GM19025 (cell line): ENCODE results near the gene ZDHHC3.
"Not testable (repeated sequence)": the region's sequence is repeated elsewhere in the genome, so short reads cannot be mapped to it uniquely, and the experiment has no call there.

Experiments
- ATAC-seq: cut with Tn5 transposase; IDR thresholded peaks from one replicate; pipeline ENCODE4 v1.9.1; 2021; ENCODE audit warnings: mild to moderate bottlenecking, low read depth, moderate library complexity; ENCODE audit not compliant: unreplicated experiment

ZDHHC3 gene

DNA sequence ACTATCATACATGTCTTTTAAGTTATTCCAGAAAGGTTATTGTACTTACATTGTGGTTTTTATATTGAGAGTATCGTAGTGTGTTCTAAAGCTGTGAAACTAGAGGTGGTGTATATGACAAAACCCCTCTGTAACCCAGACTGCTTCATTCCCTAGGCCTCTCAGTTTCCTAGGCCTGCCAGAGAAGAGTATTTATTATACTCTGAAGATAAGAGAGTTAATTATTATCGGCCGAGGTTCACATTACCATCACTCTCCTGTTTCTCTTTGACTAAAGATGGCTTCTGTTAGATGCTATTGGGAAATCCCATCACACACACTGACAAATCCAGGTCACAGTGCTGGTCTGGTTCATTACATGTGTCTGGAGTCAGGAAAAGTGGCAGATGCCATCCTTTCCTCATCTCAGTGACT, 20.6 kb upstream of the ZDHHC3 start:
- peak; percentile 60 for ATAC-seq

GRCh38 chr3:44995142-44995770, 19.3 kb upstream of the ZDHHC3 start:
- ATAC-seq: no peak

- no peak for ATAC-seq
These were observed 17.7 kb upstream of the ZDHHC3 start for GRCh38 chr3:44993471-44994205.

DNA sequence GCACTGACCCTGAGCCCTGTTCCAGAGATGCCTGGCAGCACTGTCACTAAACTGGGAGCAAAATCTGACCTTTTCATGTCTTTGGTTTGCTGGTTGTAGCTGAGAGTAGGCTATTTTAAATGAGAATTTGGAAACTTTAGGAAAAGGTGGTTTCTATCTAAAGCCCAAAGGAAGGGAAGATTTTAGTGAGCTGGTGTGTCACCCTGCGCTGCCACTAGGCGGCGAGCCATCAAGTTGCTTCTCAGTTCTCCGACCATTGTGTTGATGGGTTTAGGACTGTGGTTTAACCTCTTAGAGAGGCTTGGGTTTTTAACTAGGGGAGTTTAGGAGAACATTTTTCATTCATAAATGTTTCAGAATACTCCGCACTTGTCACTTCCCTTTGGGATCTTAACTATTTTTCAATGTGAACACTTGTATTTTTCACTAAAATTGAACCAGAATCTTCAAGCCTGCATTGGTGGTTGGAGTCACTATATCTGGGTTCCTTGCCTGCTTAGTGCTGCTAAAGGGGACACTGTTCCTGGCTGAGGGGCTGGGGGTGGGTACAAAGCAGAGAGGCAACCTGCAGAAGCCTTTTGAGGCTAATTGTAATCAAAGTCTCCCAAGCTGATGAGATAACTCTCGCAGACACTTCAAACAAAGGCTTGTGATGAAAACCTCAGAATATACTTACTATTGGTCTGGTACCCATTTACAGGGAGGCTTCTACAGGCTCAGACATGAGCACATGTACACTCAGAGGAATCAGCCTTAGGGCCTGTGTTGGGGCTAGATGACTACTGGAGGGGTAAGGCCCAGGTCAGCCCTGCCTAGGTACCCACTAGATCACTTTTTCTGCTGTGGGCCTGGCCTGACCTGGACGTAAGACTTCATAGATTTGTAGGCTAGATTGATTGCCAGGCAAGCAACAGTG, 16.8 kb upstream of the ZDHHC3 start:
- no peak for ATAC-seq

- ATAC-seq: no peak
These were observed 15.4 kb upstream of the ZDHHC3 start for GRCh38 chr3:44991326-44991725.

- no peak for ATAC-seq
These were observed 13.8 kb upstream of the ZDHHC3 start for GRCh38 chr3:44989636-44990373.

GRCh38 chr3:44989141-44989540, 13.2 kb upstream of the ZDHHC3 start:
- ATAC-seq: no peak

GRCh38 chr3:44988073-44988472, 12.1 kb upstream of the ZDHHC3 start:
- no peak for ATAC-seq

- ATAC-seq: no peak
These were observed 11.4 kb upstream of the ZDHHC3 start for GRCh38 chr3:44987332-44987731.

- not testable (repeated sequence) for ATAC-seq
These were observed 10.4 kb upstream of the ZDHHC3 start for GRCh38 chr3:44986330-44986729.

GRCh38 chr3:44984335-44984734, 8.4 kb upstream of the ZDHHC3 start:
- no peak for ATAC-seq

DNA sequence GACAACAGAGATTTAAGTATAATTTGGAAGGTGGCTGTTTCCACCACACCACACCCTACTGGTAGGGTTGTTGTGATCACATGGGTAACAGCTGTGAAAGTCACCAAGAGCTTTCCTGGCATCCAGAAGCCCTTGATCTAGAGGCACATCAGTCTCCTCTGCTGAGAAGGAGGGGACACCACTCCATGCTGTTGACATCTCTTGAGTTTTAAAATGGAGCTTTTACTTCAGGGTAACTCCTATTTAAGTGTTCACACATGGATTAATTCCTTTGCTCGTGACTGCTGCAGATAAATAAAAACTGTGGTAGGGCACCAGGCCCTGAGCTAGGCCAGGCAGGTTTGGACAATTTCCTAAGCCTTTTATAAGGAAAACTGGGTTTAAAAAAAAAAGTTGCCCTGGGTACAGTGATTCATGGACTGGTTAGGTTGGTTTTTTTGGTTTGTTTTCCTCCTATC, 7.5 kb upstream of the ZDHHC3 start:
- no peak for ATAC-seq

- no peak for ATAC-seq
These were observed 6.8 kb upstream of the ZDHHC3 start for GRCh38 chr3:44982817-44983216.

- ATAC-seq: no peak
These were observed 5.8 kb upstream of the ZDHHC3 start for GRCh38 chr3:44981751-44982150.

- no peak for ATAC-seq
These were observed 5.2 kb upstream of the ZDHHC3 start for GRCh38 chr3:44981220-44981619.

DNA sequence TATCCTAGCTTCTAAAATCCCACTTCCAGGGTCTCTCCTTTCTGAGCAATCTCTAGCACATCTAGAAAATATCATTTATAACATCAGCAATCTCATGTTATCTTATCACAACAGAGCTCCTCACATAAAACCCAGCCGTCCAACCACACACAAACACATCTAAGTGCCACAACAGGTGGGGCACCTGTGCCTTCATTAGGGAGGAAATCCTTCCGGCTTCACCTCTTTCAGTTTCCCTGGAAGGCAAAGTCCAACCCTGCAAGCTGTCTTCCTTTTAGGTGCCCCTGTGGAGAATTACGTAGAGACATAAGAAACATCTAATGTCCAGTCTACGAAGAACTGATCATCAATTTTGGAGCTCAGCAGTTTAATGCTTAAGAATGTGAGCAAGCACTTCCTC, 1.6 kb downstream of the ZDHHC3 start:
- ATAC-seq: no peak

DNA sequence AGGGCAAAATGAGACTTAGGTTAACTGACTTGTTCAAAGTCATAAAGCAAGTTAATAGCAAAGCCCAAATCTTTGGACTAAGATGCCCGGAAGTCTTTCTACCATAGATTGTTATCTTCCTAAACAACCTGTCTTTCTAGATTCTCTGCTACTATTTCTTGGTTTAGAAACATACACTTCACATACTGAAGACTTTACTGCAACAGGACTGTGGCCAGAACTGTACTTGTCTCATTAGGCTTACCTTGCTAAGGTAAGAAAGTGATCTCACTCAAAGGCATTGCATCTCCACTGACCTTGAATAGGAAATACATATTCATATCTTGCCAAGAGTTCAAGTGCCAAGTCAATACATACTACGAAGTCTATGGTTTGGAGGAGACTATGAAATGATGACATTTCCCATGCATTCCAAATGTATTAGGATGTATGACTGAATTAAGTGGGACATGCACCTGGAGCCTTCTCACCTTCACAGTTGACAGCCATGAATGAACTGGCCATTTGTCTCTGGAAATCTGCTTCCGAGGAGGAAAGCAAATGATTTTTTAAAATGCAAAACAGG, 5.0 kb downstream of the ZDHHC3 start:
- no peak for ATAC-seq

DNA sequence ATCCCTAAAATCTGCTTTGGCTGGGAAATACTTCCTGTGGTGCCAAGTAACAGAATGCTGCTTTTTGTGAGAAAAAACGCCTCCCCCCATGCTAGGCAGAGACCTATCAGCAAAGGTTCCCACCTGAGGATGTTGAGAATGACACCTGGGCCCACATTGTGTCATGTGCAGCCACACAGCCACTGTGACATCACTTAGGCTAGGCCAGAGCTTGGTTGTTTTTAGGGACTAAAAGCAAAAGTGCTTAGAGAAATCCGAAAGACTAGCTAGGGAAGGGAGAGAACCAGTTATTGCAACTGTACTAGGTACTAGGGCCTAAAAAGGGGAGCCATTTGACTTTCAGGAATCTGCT, 6.2 kb downstream of the ZDHHC3 start:
- ATAC-seq: no peak

DNA sequence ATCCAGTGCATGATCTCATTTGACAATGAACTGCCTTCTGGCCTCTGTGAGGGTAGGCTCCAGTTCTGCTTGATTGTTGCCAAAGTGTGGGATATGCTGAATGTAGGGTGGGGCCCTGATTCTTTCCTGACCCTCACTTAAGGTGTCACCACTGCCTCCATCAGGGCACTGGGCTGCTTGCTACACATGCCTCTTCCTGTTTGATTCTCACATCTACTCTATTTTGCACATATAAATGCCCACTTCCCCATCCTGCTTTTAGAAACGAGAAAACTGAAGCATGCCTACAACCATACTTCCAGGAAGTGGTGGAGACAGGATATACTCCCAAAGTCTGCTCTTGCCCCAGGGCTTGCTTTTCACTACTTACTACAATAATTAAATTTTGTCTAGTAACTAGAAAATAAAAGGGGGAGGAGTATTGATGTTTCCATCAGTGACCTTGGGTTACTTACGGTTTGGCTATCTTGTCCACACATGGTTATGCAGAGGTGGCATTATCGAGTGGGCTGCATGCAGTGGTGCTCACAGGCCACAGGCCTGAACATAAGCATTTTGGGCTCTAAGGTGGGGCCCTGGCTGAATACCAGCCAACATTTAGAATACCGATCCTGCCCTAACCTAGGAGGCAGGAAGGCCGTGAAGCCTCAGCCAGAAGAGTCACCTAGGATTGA, 6.7 kb downstream of the ZDHHC3 start:
- ATAC-seq: no peak

DNA sequence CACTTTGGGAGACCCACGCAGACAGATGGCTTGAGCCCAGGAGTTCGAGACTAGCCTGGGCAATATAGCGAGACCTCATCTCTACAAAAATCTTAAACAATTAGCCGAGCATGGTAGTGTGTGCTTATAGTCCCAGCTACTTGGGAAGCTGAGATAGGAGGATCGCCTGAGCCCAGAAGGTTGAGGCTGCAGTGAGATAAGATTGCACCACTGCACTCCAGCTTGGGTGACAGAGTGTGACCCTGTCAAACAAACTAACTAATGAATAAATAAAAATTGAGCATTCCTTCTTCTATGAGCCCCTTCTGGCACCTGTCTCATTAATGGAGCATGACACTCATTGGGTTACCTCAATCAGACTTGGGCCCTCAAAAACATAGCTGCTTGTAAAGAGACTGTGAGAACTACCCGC, 7.5 kb downstream of the ZDHHC3 start:
- ATAC-seq: no peak
